HEK293 (cell line): ENCODE data around the gene HIP1.
A peak's percentile ranks its signal among the peaks of the same experiment; 100 is the strongest.
"Not testable (repeated sequence)": the region's sequence is repeated elsewhere in the genome, so short reads cannot be mapped to it uniquely, and the experiment has no call there.

Source experiments
- CTCF ChIA-PET: fragments of 350-600 bp; formaldehyde crosslinking; extraction: SDS; loops from one replicate; lab custom pipeline; 2021; ENCODE audit warnings: antibody characterized with exemption; lab: Yijun Ruan, JAX
- POLR2A ChIA-PET: fragments of 300-600 bp; formaldehyde crosslinking; extraction: SDS; loops from one replicate; lab custom pipeline; 2020; ENCODE audit warnings: antibody characterized with exemption, inconsistent platforms; lab: Yijun Ruan, JAX
- H3K27ac ChIP-seq: fragments of 200-500 bp; sonication (Bioruptor generic); 2 replicates; pipeline ENCODE4 v1.5.1; 2014; ENCODE audit warnings: low read depth, low read length, control low read depth, inconsistent platforms; ENCODE audit errors: extremely low read depth
- H3K36me3 ChIP-seq, 2 experiments: fragments of 200-500 bp in 1 of 2; sonication (Bioruptor generic) in 1 of 2; 1 replicate in 1 of 2; 2 replicates in 1 of 2; pipeline ENCODE4 v1.5.1; 2014 to 2017; ENCODE audit warnings: inconsistent platforms in 2 of 2, low read length in 2 of 2; ENCODE audit not compliant: control insufficient read depth in 2 of 2, insufficient read depth in 1 of 2
- H3K4me1 ChIP-seq: fragments of 200-500 bp; sonication (Bioruptor generic); 2 replicates; pipeline ENCODE4 v1.5.1; 2014; ENCODE audit warnings: mild to moderate bottlenecking, low read length, inconsistent platforms; ENCODE audit not compliant: control insufficient read depth, insufficient read depth
- H3K4me3 ChIP-seq: 2 replicates; pipeline ENCODE4 v1.5.1; 2011; ENCODE audit warnings: low read depth, mild to moderate bottlenecking, control low read depth, low read length, moderate library complexity
- H3K9me3 ChIP-seq: fragments of 200-500 bp; sonication (Bioruptor generic); 2 replicates; pipeline ENCODE4 v1.5.1; 2014; ENCODE audit warnings: low read depth, low read length, inconsistent platforms; ENCODE audit not compliant: control insufficient read depth, insufficient read depth
- HOXD13 ChIP-seq: sonication (generic); formaldehyde crosslinking; IDR thresholded peaks from 2 replicates; pipeline ENCODE4 v1.8.0; 2022; ENCODE audit warnings: missing genetic modification reagents, borderline replicate concordance
- KLF1 ChIP-seq: fragments of 450-650 bp; formaldehyde crosslinking; IDR thresholded peaks from 2 replicates; pipeline ENCODE4 v1.5.1; 2016; ENCODE audit warnings: missing biosample characterization, missing genetic modification characterization
- MZF1 ChIP-seq: fragments of 450-650 bp; formaldehyde crosslinking; IDR thresholded peaks from 2 replicates; pipeline ENCODE4 v1.5.1; 2017; ENCODE audit warnings: missing biosample characterization, missing genetic modification characterization, borderline replicate concordance
- OSR2 ChIP-seq: fragments of 450-650 bp; formaldehyde crosslinking; IDR thresholded peaks from 2 replicates; pipeline ENCODE4 v1.5.1; 2016; ENCODE audit warnings: missing biosample characterization, missing genetic modification characterization
- SP7 ChIP-seq: fragments of 450-650 bp; formaldehyde crosslinking; IDR thresholded peaks from 2 replicates; pipeline ENCODE4 v1.5.1; 2016; ENCODE audit warnings: missing biosample characterization, missing genetic modification characterization
- WT1 ChIP-seq: fragments of 450-650 bp; formaldehyde crosslinking; IDR thresholded peaks from 2 replicates; pipeline ENCODE4 v1.5.1; 2016; ENCODE audit warnings: missing biosample characterization, missing genetic modification characterization
- ZBTB17 ChIP-seq: fragments of 450-650 bp; formaldehyde crosslinking; IDR thresholded peaks from 2 replicates; pipeline ENCODE4 v1.5.1; 2016; ENCODE audit warnings: missing biosample characterization, missing genetic modification characterization
- ZFP69B ChIP-seq: fragments of 450-650 bp; formaldehyde crosslinking; IDR thresholded peaks from 2 replicates; pipeline ENCODE4 v1.5.1; 2016; ENCODE audit warnings: missing biosample characterization, missing genetic modification characterization
- ZNF335 ChIP-seq: fragments of 450-650 bp; formaldehyde crosslinking; conservative IDR thresholded peaks from 2 replicates; pipeline ENCODE4 v1.5.1; 2016; ENCODE audit warnings: missing biosample characterization, missing genetic modification characterization
- ZNF350 ChIP-seq: fragments of 450-650 bp; formaldehyde crosslinking; IDR thresholded peaks from 2 replicates; pipeline ENCODE4 v1.5.0; 2017; ENCODE audit warnings: missing biosample characterization, mild to moderate bottlenecking, missing genetic modification characterization
- ZNF473 ChIP-seq: fragments of 450-650 bp; formaldehyde crosslinking; IDR thresholded peaks from 2 replicates; pipeline ENCODE4 v1.5.1; 2017; ENCODE audit warnings: missing biosample characterization, missing genetic modification characterization
- ZNF654 ChIP-seq: fragments of 450-650 bp; formaldehyde crosslinking; IDR thresholded peaks from 2 replicates; pipeline ENCODE4 v1.5.1; 2016; ENCODE audit warnings: low read depth, missing biosample characterization, missing genetic modification characterization
- ZNF660 ChIP-seq: fragments of 450-650 bp; IDR thresholded peaks from 2 replicates; pipeline ENCODE4 v1.5.1; 2018; ENCODE audit warnings: missing biosample characterization, mild to moderate bottlenecking, missing genetic modification characterization
- ZNF664 ChIP-seq: fragments of 450-650 bp; formaldehyde crosslinking; IDR thresholded peaks from 2 replicates; pipeline ENCODE4 v1.5.1; 2016; ENCODE audit warnings: missing biosample characterization, missing genetic modification characterization
- TF ChIP-seq, protein P1 (sequence below): fragments of 450-650 bp; formaldehyde crosslinking; IDR thresholded peaks from 2 replicates; pipeline ENCODE4 v1.5.1; 2016; ENCODE audit warnings: missing biosample characterization, missing genetic modification characterization
- TF ChIP-seq, protein P2 (sequence below): fragments of 450-650 bp; formaldehyde crosslinking; IDR thresholded peaks from 2 replicates; pipeline ENCODE4 v1.5.1; 2016; ENCODE audit warnings: missing biosample characterization, missing genetic modification characterization

Gene HIP1

GRCh38 chr7:75773958-75774357 is 35.2 kb upstream of the HIP1 start:
- CTCF ChIA-PET = interaction anchor here (0.7 kb wide), 2 partner anchors 92 to 246 kb away, joined by 3 read pairs; no protein-coding TSS in a partner anchor
- H3K27ac ChIP-seq, H3K9me3 ChIP-seq, H3K36me3 ChIP-seq, POLR2A ChIA-PET, H3K4me3 ChIP-seq, H3K4me1 ChIP-seq: not testable (repeated sequence)
- TF ChIP-seq ZNF664 = peak; percentile 57; the same call in 1 of the 2 replicates

DNA sequence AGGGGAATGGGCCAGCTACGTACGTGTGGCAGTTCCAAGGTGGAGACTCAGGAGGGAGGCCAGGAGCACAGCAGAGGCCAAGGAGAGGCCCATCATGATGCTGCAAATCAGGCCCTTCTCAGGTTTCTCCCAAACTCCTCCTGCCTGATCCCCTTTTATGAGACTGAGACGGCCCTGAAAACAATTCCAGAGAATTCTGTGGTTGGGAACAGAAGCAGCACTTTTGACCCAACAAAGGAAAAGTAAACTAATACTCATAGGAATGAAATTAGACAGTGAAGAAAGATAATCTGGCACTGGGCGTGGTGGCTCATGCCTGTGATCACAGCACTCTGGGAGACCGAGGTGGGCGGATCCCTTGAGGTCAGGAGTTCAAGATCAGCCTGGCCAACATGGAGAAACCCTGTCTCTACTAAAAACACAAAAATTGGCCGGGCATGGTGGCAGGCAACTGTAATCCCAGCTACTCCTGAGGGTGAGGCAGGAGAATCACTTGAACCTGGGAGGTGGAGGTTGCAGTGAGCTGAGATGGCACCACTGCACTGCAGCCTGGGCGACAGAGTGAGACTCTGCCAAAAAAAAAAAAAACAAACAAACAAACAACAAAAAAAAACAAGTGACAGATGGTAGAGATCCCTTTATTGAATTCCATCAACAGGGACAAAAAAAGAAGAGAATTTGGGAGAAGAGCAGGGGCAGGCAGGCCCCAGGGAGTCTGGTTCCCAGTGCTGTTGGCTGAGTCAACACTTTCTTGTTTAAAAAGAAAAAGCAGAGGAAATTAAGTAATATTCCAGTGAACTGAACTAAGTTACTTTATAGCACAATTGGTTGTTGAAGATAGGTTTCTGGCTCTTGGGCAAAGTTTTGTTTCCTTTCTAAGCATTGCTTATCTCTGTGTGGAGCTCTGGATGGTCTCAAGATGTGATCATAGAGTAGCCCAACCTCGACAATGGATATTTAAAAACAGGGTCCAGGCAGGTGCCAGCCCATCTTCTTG is 33.6 kb upstream of the HIP1 start, which contains the start of gene CCL26:
Gene CCL26 (minus strand): TSS at position 131 of the 997 bp plus-strand sequence. CDS start 35 bp downstream, at position 96.
- Histone ChIP-seq H3K9me3 (no peaks in the 10 kb centered on the region), H3K4me3 (no peak within 1 kb of the TSS), H3K27ac (no peak within 1 kb of the TSS), H3K36me3 (no peaks in the 10 kb centered on the region)
- POLR2A ChIA-PET = no interaction called here
- peak; percentile 67; the same call in 1 of the 2 replicates for TF ChIP-seq MZF1 (tag by site-specific recombination)
- 0 out of 2 replicates have a peak, but pooled peaks have one; percentile 14 for TF ChIP-seq OSR2 (tag by site-specific recombination)
- TF ChIP-seq KLF1 = peak; percentile 62
- TF ChIP-seq SP7 (tag by site-specific recombination) = peak; percentile 51; the same call in 1 of the 2 replicates
- TF ChIP-seq HOXD13 (CRISPR knock-in tag) = no peak
- TF ChIP-seq ZNF335 = peak; percentile 34; the same call in 1 of the 2 replicates
- no peak for TF ChIP-seq ZFP69B (tag by site-specific recombination)
- no peak for TF ChIP-seq ZNF350 (tag by site-specific recombination)
- no peak for TF ChIP-seq ZNF473 (tag by site-specific recombination)
- TF ChIP-seq, all 188 proteins: peak for 5
- H3K4me1 ChIP-seq = no peaks in the 10 kb centered on the region
- CTCF ChIA-PET = interaction anchor here (1.9 kb wide), 1 partner anchor 10 kb away, joined by 8 read pairs; no protein-coding TSS in a partner anchor

DNA sequence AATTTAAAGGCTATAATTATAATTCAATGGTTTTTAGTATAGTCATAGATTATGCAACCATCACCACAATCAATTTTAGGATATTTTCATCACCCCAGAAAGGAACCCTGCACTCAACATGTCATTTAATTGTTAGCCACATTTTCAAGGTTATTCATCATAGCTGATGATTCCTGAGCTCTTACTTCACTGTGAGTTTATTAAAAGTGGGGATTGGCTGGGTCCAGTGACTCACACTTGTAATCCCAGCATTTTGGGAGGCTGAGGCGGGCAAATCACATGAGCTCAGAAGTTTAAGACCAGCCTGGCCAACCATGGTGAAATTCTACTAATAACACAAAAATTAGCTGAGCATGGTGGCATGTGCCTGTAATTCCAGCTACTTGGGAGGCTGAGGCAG is 32.5 kb upstream of the HIP1 start:
- Histone ChIP-seq H3K4me1 (no peaks in the 10 kb centered on the region), H3K27ac (no peak overlapping the region), H3K9me3 (no peaks in the 10 kb centered on the region), H3K36me3 (no peaks in the 10 kb centered on the region), H3K4me3 (no peak overlapping the region)
- TF ChIP-seq, protein P1, sequence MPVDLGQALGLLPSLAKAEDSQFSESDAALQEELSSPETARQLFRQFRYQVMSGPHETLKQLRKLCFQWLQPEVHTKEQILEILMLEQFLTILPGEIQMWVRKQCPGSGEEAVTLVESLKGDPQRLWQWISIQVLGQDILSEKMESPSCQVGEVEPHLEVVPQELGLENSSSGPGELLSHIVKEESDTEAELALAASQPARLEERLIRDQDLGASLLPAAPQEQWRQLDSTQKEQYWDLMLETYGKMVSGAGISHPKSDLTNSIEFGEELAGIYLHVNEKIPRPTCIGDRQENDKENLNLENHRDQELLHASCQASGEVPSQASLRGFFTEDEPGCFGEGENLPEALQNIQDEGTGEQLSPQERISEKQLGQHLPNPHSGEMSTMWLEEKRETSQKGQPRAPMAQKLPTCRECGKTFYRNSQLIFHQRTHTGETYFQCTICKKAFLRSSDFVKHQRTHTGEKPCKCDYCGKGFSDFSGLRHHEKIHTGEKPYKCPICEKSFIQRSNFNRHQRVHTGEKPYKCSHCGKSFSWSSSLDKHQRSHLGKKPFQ (tag by site-specific recombination) = no peak
- TF ChIP-seq SP7 (tag by site-specific recombination) = peak; percentile 48; the same call in 1 of the 2 replicates
- ChIA-PET POLR2A (no interaction called here), CTCF (interaction anchor here (1.9 kb wide), 1 partner anchor 9 kb away, joined by 8 read pairs; no protein-coding TSS in a partner anchor)

DNA sequence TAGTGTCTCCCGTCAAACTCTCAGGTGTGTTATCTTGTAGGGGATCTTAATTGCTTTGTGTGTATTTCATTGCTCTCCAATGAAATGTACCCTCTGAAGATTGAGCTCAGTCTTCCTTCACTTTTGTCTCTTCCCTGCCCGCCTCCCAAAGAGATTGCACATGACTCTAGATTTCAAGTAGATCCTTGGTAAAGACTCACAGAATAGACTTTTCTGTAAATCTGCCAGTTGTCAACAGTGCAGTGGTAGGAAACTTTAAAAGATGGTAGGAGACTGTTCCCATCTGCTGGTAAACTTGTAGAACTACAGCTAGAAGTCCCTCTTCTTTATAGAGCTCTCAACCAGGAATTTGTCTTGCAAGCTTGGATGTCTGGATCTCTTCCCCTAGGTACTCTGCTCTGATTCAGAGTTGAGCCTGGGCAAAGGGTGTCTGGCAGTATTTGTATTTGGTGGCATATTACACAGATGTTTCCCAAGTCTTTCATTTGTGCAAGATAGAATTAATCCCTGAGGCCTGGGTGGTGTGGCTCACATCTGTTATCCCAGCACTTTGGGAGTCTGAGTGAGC is 23.7 kb upstream of the HIP1 start:
- TF ChIP-seq WT1 (tag by site-specific recombination) (no peak), ZNF660 (tag by site-specific recombination) (0 out of 2 replicates have a peak, but pooled peaks have one; percentile 27), ZBTB17 (tag by site-specific recombination) (0 out of 2 replicates have a peak, but pooled peaks have one; percentile 22), ZNF654 (tag by site-specific recombination) (peak; percentile 86)
- TF ChIP-seq, protein P2, sequence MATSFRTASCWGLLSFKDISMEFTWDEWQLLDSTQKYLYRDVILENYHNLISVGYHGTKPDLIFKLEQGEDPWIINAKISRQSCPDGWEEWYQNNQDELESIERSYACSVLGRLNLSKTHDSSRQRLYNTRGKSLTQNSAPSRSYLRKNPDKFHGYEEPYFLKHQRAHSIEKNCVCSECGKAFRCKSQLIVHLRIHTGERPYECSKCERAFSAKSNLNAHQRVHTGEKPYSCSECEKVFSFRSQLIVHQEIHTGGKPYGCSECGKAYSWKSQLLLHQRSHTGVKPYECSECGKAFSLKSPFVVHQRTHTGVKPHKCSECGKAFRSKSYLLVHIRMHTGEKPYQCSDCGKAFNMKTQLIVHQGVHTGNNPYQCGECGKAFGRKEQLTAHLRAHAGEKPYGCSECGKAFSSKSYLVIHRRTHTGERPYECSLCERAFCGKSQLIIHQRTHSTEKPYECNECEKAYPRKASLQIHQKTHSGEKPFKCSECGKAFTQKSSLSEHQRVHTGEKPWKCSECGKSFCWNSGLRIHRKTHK = no peak
- CTCF ChIA-PET = interaction anchor here (0.6 to 2.1 kb wide), 18 partner anchors 10 to 389 kb away, joined by 3 to 8 read pairs (median 3); partner anchors contain the start of gene CCL26
- H3K36me3 ChIP-seq = no peaks in the 10 kb centered on the region
- H3K4me3 ChIP-seq = no peak overlapping the region
- H3K4me1 ChIP-seq = no peaks in the 10 kb centered on the region
- POLR2A ChIA-PET = no interaction called here
- H3K27ac ChIP-seq = no peak overlapping the region
- no peaks in the 10 kb centered on the region for H3K9me3 ChIP-seq
